ENCODE data around the gene RGS3. TPM values are rescaled to one million over a fixed set of nuclear protein-coding genes. Genes with fewer than 3 reads are reported as not detected.
A peak's percentile ranks its signal among the peaks of the same experiment; 100 is the strongest.

RGS3 gene
- total RNA-seq, 1 donor, result 34.7 TPM

GRCh38 chr9:113582698-113583200 lies 119.2 kb downstream of the RGS3 start:
- no peak for DNase-seq (ENCODE audit: low read depth in 2 of 3, low spot score in 2 of 3)

GRCh38 chr9:113583511-113584427 lies 120.2 kb downstream of the RGS3 start:
- no peak for DNase-seq (ENCODE audit: low read depth in 2 of 3, low spot score in 2 of 3)

DNA sequence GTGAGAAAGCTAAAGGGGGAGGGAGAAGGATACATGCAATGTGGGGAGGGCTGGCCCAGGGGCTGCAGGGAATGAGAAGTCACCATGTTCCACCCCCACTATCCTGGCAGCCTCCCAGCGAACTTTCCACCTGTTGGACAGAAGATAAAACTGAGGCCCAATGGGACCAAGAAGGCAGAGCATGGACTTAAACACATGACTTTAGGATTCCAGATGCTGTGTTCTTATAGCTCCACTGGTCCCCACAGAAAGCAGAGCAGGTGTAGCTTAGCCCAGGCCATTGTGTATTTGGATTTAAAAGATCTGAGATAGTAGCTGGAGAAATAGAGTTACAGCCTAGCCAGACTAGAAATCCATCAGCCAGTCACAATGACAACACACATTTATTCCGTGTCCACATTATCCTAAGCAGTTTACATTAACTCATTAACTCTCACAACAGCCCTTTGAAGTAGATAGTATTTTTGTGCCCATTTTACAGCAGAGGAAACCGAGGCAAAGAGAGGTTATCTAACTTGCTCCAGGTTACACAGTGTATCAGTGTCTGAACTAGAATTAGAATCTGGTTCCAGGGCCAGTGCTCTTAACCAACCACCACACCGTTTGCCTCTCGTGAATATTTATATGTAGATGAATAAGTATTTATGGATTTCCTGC lies 121.0 kb downstream of the RGS3 start:
- DNase-seq (ENCODE audit: low read depth in 2 of 3, low spot score in 2 of 3), result no peak

DNA sequence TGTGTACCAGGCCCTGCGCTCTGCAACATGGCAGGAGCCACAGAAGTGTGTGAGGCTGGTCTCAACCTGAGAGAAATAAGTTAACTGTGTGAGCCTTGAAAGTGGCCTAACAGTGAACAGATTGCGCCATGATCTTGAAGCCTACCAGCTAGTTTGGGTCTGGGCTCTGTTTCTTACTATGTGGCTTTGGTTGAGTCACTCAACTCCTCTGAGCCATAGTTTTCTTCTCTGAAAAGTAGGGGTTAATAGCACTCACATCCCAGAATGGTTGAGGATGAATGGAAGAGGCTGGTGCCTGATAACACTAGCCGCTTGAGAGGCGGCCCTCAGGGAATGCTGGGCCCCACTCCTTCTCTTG lies 121.5 kb downstream of the RGS3 start:
- no peak for DNase-seq (ENCODE audit: low read depth in 2 of 3, low spot score in 2 of 3)

GRCh38 chr9:113585555-113585954 lies 122.0 kb downstream of the RGS3 start:
- no peak for DNase-seq (ENCODE audit: low read depth in 2 of 3, low spot score in 2 of 3)

DNA sequence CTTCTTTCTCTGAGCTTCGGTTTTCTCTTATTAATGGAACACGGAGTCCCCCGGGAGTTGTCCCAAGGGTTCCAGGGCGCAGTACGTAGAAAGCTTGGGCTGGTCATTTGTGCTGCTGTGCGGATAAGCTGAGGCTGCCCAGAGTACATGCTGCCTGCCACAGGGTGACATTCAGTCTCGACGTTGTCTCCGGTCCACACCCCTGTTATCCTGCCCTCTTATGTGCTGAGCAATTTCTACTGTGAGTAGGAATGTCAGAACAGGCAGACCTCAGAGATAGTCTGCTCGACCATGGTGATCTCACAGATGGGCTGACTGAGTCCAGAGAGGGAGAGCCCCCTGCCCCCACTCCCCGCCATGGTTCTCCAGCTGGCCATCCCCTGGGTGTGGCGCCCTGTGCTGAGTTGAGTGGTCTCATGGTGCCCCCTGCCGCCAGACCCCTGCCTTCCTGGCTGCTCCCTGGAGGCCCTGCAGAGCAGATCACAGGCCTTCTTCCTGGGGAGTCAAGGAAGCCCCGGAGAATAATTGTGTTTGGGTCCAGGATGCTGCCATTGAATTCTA lies 124.0 kb downstream of the RGS3 start:
- peak in 1 of 3 donors; percentile 39 for DNase-seq (ENCODE audit: low read depth in 2 of 3, low spot score in 2 of 3)

DNA sequence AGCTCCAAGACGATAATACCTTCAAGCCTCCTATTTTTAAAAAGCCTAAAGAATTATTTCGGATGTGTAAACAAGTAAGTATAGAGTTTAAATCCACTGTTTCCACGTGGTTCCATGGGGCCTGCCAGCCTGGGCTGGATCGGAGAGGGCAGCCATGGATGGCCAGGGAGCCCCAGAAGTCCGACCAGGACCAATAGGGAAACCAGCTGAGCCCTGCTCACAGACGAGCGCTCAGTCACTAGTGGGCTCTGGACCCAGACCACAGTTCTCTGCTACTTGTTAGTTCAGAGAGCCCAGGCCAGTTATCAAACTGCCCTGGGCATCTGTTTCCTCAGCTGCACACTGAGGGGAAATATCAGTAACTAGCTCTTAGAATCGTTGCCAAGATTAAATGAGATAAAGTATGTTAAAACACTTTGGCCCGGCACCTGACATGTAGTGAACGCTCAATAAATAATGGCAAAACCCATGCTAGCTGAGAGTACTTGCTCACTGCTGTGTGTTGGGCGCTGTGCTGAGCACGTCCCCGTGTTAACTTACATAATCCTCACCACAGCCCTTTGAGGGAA lies 124.8 kb downstream of the RGS3 start:
- DNase-seq (ENCODE audit: low read depth in 2 of 3, low spot score in 2 of 3), result peak in 1 of 3 donors; percentile 75

- no peak for DNase-seq (ENCODE audit: low read depth in 2 of 3, low spot score in 2 of 3)
Observed at GRCh38 chr9:113588936-113589335, 125.4 kb downstream of the RGS3 start.

DNA sequence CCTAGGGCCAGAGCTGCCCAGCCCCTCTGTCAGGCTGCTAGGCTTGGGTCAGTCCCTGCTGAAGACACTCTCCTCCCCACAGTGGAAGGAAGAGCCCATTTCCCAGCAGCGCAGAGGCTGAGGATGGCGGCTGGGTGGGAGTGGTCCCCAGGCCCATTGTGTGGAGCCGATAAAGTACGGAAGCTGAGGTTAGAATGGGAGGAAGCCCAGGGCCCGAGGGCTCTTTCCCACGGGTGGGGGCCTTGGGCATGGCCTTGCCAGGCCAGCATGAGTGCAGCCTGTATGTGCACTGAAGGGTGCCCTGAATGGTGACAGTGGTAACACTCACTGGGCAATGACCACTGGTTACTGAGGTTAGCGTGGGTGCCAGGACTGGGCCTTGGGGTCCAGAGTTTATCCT lies 125.9 kb downstream of the RGS3 start:
- DNase-seq (ENCODE audit: low read depth in 2 of 3, low spot score in 2 of 3), result peak in 2 of 3 donors; percentile 68 to 80

DNA sequence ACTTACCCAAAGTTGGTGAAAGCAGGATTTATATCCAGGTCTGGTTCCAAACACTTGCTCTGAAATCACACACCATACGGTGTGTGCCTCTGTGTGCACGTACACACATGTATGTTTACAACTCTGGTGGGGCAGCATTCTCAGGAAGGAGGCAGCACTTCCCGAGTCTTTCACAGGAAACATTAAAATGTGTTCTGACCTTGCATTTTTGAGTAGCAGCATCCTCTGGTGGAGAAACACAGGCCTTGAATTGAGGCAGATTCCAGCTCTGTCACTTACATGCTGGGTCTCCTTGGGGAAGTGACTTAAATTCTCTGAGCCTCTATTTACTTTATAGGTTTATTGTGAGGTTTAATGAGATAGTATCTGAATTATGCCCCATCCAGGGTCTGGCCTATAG lies 126.4 kb downstream of the RGS3 start:
- DNase-seq (ENCODE audit: low read depth in 2 of 3, low spot score in 2 of 3), result peak in 1 of 3 donors; percentile 60

GRCh38 chr9:113590389-113590788 lies 126.9 kb downstream of the RGS3 start:
- no peak for DNase-seq (ENCODE audit: low read depth in 2 of 3, low spot score in 2 of 3)

GRCh38 chr9:113590991-113591898 lies 127.7 kb downstream of the RGS3 start:
- DNase-seq (ENCODE audit: low read depth in 2 of 3, low spot score in 2 of 3), result peak in 2 of 3 donors; percentile 68 to 79

GRCh38 chr9:113591899-113592625 lies 128.5 kb downstream of the RGS3 start:
- no peak for DNase-seq (ENCODE audit: low read depth in 2 of 3, low spot score in 2 of 3)

- DNase-seq (ENCODE audit: low read depth in 2 of 3, low spot score in 2 of 3), result peak in 1 of 3 donors; percentile 46
Observed at GRCh38 chr9:113592876-113593575, 129.5 kb downstream of the RGS3 start.

- peak in 2 of 3 donors; percentile 87 to 90 for DNase-seq (ENCODE audit: low read depth in 2 of 3, low spot score in 2 of 3)
Observed at GRCh38 chr9:113593682-113594281, 130.3 kb downstream of the RGS3 start.

- no peak for DNase-seq (ENCODE audit: low read depth in 2 of 3, low spot score in 2 of 3)
Observed at GRCh38 chr9:113594484-113595299, 131.2 kb downstream of the RGS3 start.

DNA sequence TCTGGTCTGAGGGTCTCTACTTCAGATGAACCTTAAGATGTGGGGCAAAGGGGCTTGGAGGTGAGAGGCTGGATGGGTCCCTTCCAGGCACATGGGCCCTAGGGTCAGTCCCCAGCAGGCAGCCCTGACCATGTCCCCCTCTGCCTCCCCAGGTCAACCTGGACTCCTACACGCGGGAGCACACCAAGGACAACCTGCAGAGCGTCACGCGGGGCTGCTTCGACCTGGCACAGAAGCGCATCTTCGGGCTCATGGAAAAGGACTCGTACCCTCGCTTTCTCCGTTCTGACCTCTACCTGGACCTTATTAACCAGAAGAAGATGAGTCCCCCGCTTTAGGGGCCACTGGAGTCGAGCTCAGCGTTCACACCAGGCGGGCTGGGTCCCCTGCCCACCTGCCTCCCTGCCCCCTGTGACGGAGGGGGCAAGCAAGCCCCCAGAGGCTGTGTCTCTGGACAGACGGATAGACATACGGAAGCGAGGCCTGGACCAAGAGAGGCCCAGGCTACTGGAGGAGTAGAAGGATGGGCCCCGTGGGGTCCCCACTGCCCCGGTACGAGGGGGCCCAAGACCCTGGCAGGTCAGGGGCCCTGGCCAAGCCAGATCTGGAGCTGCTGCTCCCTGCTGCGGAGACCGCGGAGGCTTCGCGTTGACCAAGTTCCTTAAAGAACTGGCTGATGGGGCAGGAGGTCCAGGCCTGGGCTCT lies 133.2 kb downstream of the RGS3 start:
- DNase-seq (ENCODE audit: low read depth in 2 of 3, low spot score in 2 of 3), result no peak

All from hematopoietic multipotent progenitor cell (in vitro differentiated cells).